OCI-LY7 (cell line): Measurements from ENCODE around the gene RRP1B.

Source experiments
- EZH2phosphoT487 ChIP-seq: fragments of 200-600 bp; sonication (generic); IDR thresholded peaks from 2 replicates; pipeline ENCODE4 v1.6.1; 2018; ENCODE audit warnings: low read depth, borderline replicate concordance, mild to moderate bottlenecking, mixed run types, antibody characterized with exemption, low read length, moderate library complexity, mixed read lengths
- TF ChIP-seq, protein P1 (sequence below): fragments of 200-600 bp; sonication (generic); conservative IDR thresholded peaks from 2 replicates; pipeline ENCODE4 v1.5.1; 2014; ENCODE audit warnings: mild to moderate bottlenecking, antibody characterized with exemption, low read length, moderate library complexity, mixed read lengths

DNA sequence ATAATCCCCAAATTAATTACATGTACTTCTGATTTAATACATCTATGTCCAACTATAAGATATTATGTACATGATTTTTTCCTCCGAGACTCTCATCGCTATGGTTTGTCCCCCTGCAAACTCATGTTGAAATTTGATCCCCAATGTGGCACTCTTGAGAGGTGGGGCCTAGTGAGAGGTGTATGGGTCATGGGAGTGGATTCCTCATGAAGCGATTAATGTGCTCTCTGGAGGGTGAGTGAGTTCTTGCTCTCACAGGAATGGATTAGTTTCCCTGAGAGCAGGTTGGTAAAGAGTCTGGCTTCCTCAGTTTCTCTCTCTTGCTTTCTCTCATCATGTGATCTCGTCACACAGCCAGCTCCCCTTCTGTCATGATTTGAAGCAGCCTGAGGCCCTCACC lies 16.2 kb upstream of the RRP1B start:
- TF ChIP-seq, protein P1, sequence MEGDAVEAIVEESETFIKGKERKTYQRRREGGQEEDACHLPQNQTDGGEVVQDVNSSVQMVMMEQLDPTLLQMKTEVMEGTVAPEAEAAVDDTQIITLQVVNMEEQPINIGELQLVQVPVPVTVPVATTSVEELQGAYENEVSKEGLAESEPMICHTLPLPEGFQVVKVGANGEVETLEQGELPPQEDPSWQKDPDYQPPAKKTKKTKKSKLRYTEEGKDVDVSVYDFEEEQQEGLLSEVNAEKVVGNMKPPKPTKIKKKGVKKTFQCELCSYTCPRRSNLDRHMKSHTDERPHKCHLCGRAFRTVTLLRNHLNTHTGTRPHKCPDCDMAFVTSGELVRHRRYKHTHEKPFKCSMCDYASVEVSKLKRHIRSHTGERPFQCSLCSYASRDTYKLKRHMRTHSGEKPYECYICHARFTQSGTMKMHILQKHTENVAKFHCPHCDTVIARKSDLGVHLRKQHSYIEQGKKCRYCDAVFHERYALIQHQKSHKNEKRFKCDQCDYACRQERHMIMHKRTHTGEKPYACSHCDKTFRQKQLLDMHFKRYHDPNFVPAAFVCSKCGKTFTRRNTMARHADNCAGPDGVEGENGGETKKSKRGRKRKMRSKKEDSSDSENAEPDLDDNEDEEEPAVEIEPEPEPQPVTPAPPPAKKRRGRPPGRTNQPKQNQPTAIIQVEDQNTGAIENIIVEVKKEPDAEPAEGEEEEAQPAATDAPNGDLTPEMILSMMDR: no peak
- no peak for TF ChIP-seq EZH2phosphoT487
